Gastroesophageal sphincter (tissue), 2 donors: ENCODE results near the gene SMG6.

Source experiments
- EP300 ChIP-seq: sonication (generic); formaldehyde crosslinking; IDR thresholded peaks from one replicate; pipeline ENCODE4 v1.6.1; 2017; ENCODE audit warnings: antibody characterized with exemption, mild to moderate bottlenecking
- POLR2A ChIP-seq, 2 donors: fragments of 450-650 bp; IDR thresholded peaks; one replicate each; pipeline ENCODE4 v1.6.1; 2017; ENCODE audit warnings: antibody characterized with exemption in 2 of 2, mild to moderate bottlenecking in 2 of 2, moderate library complexity in 1 of 2
- POLR2AphosphoS5 ChIP-seq: sonication (generic); formaldehyde crosslinking; IDR thresholded peaks from one replicate; pipeline ENCODE4 v1.6.1; 2017; ENCODE audit warnings: antibody characterized with exemption

- TF ChIP-seq POLR2A (IDR thresholded peaks at IDR 0.05) (no peak), EP300 (no peak), POLR2AphosphoS5 (peak; percentile 44)
These were observed 240.1 kb downstream of the SMG6 start for GRCh38 chr17:2063261-2064146.
